ENCODE data around the gene PPP6R1.

GRCh38 chr19:55308281-55308680 lies 49.5 kb upstream of the PPP6R1 start:
- no peak for TF ChIP-seq TAF1 (IDR thresholded peaks at IDR 0.05; ENCODE audit: low read depth)
- no peak for TF ChIP-seq EP300 (IDR thresholded peaks at IDR 0.05; ENCODE audit: borderline replicate concordance)
- TF ChIP-seq FOXM1 (IDR thresholded peaks at IDR 0.05; ENCODE audit: borderline replicate concordance, low read depth) = no peak
- no peak for TF ChIP-seq REST (IDR thresholded peaks at IDR 0.05; ENCODE audit: low read depth)
- no peak for TF ChIP-seq RAD21 (IDR thresholded peaks at IDR 0.05; ENCODE audit: low read depth)
- no peak for TF ChIP-seq MAX (IDR thresholded peaks at IDR 0.05)
- no peak for TF ChIP-seq CEBPB (IDR thresholded peaks at IDR 0.05)
- no peak for TF ChIP-seq YY1 (IDR thresholded peaks at IDR 0.05; ENCODE audit: low read depth)
- no peak for TF ChIP-seq CREB1 (IDR thresholded peaks at IDR 0.05; ENCODE audit: low read depth)
- no peak for TF ChIP-seq EGR1 (IDR thresholded peaks at IDR 0.05)
- no peak for TF ChIP-seq NFIC (IDR thresholded peaks at IDR 0.05)
- TF ChIP-seq ZBTB7A (IDR thresholded peaks at IDR 0.05; ENCODE audit: low read depth) = no peak

All from Ishikawa (cell line).